ENCODE results near the gene JAKMIP3.

Gene JAKMIP3

DNA sequence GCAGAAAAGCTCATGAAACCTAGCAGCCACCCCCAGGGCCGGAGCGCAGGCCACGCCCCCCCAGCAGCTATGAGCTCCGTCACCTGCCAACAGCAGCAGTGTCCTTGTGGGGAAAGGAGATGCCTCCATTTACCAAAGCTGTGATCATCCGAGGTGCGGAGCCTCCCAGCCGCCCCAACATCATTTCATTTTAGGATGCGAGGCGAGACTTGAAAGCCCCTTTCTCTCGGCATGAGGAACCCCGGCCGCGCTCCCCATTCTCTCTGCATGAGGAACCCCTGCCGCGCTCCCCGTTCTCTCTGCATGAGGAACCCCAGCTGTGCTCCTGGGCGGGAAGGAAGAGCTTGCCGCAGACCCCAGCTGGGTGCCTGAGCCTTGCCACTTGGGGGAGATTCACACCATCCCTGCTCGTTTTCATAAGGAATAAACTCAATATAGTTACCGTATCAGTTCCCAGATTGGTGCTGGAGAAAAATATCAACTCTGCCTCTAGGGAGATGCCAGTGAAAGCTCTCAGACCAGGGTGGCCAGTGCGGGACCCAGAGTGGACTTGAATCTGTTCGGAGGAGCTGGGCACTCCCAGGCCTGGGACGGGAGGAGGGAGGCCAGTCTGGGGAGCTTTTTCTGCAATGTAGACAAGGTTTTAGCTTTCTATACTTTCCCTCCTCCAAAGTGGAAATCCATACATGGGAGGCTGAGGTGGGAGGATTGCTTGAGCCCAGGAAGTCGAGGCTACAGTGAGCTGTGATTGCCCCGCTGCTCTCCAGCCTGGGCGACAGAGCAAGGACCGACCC, 35.0 kb downstream of the JAKMIP3 start:
- DNase-seq = no peak

DNA sequence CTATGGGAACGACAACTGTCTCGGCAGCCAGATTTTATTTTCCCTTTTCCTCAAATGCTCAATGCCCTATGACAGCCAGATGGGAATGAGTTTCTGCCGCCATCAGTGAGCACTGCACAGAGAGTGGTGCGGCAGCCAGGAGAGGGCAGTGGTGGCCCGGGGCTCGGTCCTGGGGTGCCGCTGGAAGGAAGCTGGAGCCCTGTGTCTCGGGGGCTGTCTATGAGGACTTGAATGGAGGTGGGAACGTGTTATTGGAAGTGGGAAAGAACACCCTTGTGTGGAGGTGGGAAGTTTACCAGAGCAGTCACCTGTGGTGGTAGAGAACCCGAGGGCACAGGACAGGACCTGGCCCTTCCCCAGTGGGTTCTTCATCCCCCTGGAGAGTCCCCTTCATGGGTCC, 35.8 kb downstream of the JAKMIP3 start:
- DNase-seq = no peak

DNA sequence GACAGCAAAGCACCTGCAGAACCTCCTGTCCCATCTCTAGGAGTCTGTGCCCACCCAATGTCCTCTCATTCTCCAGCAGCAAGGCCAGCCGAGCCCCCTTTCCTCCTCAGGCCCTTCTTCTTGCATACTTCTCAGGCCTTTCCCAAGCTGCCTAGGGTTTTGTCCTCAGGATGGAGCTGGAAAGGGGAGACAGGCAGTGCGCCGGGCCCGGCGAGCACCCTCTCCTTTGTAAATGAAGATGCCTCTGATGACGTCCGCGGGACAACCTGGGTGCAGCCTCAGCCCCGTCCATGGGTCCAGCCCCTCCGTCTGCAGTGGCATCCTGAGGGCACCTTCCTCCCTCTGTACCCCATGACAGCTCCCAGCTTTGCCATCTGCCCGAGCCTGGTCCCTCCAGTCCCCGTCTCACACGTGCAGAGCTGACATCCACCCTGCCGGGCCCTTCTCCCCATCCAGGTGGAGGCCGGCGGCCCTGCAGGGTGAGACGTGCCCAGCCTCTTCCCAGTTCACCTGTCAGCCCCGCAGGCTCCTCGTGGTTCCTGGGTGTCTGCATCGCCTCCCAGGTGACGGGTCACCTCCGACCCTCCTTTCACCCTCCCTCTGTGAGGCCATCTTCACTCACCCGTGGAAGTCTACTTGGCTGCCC, 36.4 kb downstream of the JAKMIP3 start:
- DNase-seq = no peak

DNA sequence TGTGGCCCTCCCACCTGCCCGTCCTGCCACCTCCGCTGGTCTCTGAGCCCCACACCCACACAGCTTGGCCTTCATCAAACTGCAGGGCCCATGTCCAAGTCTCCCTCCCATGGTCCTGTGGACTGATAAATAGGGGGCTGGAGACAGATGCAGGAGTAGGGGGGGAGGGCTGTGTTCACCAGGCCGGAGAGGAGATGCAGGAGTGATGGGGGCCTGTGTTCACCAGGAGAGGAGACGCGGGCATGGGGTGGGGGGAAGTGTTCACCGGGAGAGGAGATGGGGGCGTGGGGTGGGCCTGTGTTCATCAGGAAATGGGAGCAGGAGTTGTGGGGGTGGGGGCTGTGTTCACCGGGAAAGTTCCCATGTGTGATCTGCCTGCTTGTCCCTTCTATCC, 37.0 kb downstream of the JAKMIP3 start:
- DNase-seq = no peak

DNA sequence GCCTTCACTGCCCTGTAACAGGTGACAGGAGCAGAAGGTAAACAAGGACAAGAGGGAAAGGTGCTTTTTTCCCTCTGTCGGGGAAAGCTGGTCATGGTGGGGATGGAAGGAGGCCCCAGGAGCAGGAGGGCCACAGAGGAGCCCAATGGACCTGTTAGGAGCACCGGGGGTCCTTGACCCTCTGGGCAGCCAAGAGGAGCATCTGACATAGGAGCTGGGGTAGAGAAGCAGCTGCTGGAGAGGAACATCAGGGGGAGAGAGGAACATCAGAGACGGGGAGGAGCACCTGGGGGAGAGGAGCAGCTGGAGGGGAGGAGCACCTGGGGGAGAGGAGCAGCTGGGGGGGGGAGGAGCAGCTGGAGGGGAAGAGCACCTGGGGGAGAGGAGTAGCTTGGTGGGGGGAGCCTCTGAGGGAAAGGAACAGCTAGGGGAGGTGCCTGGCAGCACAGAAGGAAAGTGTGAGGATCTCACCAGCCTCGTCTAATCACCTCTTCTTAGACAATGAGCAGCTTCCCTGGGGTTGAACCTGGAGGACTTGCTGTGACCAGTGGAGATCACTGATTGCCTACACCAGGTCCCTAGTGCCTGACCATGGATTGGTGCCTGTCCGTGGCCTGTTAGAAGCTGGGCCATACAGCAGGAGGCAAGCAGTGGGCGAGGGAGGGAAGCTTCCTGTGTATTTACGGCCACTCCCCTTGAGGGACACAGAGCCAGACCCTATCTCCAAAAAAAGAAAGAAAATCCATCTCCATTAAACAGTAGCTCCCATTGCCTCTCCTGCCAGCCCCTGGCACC, 37.6 kb downstream of the JAKMIP3 start:
- no peak for DNase-seq

DNA sequence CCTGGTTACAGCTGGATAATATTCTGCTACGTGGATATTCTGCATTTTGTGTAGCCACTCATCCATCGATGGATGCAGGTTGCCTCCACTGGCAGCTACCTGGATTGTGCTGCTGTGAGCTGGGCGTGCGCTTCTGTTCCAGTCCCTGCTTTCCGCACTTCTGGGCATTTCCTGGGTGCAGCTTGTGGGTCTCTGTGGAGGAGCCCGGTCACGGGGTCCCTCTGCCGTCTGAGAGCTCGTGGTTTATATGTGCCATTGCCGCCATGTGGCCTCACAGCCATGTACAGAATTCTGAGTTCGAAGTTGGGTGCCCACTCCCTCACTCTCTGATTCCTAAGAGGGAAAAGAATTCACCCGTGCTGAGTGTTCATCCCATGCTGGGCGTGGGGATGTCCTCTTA, 38.3 kb downstream of the JAKMIP3 start:
- no peak for DNase-seq

DNA sequence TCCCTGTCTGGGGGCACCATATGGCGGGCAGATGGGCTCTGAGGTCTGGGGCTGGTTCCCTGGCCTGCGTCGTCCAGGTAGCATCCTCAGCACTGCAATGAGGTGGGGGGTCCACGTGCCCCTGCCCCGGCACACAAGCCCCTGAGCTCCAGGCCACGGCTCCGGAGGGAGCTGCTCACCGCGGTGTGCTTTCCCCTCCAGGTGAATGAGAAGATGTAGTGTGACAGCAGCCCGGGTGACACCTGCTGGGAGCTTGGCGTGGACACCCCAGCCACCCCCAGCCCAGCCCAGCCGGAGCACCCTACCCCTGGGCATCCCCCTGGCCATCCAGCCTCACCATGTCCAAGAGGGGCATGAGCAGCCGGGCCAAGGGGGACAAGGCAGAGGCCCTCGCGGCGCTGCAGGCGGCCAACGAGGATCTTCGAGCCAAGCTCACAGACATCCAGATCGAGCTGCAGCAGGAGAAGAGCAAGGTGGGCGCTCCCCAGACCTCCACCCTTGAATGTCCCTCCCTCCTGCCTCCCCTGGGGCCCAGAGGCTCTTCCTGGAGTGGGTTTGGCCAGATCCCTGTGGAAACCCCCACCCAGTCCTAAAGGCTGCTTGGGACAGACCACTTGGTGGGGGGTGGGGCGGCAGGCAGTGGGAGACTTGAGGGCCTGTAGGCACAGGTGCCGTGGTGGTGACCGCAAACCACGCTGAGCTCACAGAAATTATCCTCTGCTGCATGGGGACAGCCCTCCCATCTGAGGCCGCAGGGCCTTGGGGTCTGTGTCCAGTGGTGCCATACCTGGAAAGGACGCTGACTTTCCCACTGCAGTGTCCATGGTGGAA, 38.9 kb downstream of the JAKMIP3 start:
- no peak for DNase-seq

DNA sequence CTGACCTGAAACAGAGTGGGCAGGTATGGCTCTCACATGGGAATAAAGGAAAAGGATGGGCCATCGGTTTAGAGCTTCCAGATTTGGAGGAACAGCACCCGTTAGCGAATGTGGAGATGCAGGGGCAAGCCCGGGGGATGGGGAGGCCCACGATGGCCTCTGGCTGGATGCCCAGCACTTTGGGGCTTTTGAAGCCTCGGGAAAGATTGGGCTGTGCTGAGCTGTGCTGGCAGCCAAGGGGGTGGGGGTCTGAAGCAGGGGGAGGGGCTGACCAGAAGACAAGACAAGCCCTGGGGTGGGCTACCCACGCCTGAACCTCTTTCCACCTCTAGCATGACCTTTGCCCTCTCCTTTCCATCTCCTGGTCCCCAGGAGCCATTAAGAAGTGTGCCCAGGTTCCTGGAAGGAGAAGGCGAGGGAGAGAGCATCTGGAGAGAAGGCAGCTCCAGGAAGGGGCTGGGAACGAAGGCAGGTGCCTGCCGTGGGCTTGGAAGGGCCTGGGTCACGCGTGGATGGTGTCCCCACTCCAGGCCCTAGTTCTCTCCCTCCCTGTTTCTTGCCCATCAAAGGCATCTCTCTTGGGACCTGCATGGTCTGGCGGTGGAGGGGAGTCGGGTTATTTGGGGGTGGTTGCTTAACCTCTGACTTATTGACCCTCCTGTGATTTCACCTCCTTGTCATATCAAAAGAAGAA, 39.7 kb downstream of the JAKMIP3 start:
- no peak for DNase-seq

DNA sequence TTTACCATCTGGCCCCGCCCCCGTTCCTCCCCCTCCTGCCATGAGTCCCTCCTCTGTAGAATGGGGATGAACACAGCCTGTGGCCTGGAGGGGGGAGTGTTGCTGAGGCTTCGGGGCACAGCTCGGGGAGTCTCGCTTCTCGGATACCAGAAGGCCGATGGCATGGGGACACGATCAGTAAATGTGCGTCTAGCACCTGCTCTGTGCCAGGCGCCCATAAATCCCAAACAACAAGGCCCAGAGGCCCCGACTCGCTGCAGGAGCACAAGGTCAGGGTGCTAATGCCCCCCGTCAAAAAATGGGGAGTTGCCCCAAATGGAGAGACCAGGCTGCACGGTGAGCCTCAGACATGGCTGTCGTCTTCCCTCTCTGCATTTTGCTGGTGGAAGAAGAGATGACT, 40.7 kb downstream of the JAKMIP3 start:
- no peak for DNase-seq

DNA sequence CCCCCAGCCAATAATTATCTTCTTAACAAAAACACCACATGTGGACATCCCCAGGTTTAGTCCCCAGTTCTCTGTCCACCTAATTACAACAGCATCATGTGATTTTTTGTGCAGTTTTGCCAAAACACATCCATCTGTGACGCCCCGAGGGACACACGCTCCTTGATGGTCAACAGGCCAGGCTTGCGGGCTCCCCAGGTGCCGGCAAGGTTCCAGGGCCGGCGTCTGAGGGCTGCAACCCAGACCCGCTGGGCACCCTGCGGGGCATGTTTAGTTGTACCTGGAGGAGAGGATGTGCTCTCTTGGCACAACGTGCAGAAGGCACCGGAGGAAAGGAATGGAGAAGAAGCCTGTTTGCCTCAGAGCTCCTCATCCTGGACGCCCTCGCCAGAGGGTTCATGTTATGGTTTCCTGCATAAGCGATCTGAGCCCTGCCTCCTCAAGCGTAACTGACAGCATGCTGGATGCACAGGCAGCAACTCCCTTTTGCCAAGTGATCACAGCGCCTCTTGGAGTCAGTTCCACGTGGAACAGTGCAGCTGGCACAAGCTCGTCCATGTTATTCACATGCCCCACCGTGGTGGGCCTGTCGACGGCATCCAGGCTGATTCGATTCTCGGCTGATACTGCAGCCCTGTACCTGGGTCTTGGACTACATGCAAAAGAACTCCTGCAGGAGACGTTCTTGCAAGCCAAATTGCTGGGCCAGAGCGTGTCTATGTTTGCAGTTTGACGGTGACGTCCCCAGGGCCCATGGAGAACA, 41.6 kb downstream of the JAKMIP3 start:
- DNase-seq = no peak

DNA sequence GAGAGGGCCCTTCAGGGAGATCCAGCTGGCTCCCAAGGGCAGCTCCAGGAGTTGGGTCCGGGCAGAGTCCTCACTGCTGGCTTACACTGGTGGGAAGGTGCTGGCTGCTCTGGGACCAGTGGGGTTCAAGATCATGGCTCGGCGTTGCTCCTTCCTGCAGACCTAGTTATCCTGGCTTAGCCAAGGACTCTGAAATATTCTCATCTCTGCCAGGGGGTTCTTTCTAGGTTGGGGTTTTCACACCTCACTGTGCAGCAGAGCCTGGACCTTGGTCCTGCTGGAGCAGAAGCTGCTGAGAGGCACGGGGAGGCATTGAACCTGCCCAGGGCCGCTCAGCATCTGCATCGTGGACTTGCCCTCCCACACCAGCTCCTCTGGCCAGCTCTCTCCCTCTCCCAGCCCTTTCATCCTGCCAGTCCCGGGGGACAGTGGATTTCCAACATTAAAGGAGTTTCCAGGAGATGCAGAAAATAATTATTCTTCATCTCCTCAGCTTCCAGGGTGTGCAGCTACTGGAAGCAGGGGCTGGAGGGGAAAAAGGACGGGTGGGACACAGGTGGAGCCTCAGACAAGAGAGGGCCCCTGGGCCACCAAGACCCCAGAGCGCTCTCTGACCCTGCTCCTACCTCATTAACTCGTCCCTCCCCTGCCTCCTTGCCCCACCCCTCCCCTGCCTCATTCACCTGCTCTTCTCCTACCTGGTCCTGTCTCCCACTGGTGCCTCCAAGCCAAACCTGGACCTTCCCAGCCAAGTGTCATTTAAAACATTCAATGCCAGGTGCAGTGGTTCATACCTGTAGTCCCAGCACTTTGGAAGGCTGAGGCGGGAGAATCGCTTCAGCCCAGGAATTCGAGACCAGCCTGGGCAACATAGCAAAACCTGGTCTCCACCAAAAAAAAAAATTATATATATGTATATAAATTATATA, 42.5 kb downstream of the JAKMIP3 start:
- no peak for DNase-seq

DNA sequence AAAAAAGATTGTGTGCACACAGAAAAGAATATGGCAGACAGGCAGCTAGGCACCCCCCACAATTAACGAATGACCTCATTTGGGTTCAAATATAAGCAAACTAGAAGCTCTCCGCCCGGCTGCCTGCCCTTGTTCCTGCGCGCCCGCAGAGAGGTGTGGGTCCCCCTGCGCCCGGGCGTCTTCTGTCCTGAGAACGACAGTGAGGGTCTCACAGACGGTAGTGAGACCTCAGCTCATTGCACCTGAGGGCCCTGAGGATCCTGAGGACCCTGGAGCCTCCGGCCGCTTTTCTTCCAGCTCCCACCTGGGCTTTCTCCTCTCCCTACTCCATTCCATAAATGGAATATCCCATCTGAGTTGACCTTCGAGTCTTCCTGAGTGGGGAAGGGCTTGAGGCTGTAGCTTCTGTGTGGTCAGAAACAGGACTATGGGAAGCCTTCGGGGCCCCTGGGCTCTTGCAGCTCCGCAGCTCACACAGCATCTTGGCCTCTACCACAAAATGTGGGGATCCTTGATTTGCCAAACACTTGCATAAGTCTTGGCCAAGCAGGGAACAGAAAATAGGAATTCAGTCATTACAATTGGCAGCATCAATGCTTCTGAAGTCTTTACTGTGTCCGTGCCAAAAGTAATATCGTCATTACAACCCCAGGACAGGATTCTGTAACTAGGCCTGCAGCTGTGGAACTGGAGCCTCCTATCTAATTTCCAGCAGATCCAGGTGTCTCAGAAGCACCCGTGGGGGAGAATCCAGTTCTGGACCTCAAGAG, 43.8 kb downstream of the JAKMIP3 start:
- DNase-seq = no peak

DNA sequence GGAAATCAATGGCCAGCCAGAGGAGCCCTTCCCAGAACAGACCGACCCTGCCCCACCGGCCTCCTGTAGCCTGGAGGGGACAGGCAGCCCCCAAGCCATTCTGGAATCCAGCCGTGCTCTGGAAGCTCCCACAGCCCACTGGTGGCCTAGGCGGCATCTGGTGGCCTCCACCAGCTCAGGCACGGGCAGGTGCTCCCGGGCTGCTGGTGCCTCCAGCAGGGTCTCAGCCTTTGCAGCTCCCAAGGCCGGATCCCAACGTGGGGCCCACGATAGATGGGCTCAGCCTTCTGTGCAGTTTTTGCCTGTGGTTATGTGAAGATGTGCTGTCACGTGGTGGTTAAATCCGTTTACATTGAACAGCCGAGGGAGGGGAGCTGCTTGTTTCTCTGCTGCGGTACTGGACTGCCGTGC, 44.4 kb downstream of the JAKMIP3 start:
- DNase-seq = no peak

DNA sequence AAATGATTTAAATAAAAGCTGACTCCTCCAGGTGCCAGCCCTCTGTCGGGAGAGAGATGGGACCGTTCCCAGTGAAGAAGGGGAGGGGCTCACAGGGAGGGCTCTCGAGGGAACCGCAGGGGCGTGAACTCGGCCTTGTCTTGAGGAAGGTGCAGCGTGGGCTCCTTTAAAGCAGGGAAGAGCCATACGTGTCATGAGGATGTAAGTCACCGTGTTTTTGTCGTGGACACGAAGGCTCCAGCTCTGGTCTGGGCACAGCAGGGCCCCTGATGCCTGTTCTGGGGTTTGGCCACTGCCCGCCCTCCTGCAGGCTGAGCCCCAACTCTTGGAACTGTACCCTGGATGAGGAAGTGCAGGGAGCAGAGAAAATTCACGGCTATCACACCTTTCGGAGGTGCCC, 45.0 kb downstream of the JAKMIP3 start:
- no peak for DNase-seq

DNA sequence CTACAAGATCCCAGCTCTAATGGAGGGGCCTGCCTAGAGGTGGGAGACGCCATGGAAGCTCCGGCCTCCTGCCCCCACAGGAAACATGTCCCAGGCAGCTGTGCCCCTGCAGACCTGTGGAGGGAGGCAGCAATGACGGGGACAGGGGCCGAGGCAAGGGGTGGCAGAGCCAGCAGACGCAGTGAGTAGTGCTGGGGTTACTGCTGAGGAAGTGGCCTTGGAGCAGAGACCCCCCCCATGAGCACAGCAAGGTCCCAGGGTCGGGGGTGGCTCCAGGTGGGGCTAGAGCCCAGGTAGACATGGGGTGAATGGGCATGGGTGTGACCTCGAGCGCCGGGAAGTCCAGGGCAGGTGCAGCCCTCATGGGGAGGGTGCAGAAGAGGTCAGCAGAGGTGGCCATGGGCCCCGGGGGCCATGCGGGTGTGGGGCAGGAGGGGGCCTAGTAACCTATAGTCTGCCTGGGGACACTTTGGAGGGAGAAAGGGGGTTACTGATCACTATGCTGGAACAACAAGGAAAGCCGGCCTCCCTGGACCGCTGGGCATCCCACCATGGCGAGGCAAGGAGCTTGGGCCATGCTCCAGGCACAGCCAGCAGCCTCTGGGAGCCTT, 45.5 kb downstream of the JAKMIP3 start:
- DNase-seq = no peak

DNA sequence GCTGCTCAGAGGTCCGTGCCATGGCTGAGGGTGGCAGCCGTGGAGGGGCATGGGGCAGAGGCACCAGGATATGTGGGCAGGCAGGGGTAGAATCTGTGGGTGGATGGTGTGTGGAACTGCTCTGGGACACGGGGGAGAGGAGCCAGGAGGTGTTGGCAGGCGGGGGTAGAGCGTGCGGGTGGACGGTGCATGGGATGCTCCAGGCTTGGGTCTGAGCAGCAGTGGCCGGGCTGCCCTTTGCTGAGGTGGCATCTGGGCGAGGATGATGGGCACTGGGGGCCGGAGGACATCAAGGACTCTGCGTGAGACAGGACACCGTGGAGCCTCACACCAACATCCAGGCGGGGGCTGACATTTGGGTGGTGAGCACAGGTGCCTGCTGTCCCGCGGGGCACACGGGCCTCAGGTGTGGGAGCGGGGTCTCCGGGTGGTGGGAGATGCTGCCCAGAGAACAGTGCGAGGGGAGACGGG, 46.2 kb downstream of the JAKMIP3 start:
- DNase-seq = no peak

DNA sequence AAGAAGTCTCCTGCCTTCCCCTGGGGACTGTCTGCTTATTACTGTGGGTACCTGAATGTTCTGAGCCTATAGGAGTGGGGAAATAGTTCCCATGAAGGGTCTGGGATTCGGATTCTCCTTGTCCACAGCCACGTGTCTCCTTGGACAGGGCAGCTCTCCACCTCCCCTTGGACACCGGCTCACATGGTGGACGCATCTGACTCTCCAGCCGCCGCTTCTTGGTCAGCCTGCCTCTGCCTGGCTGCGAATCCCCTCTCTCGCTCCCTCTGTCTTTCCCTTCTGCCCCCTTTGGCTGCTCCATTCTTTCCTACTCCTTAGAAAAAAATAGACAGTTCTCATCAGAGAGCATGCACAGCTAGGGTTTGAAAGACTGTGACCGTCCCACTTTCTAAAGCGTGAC, 46.9 kb downstream of the JAKMIP3 start:
- DNase-seq = no peak

DNA sequence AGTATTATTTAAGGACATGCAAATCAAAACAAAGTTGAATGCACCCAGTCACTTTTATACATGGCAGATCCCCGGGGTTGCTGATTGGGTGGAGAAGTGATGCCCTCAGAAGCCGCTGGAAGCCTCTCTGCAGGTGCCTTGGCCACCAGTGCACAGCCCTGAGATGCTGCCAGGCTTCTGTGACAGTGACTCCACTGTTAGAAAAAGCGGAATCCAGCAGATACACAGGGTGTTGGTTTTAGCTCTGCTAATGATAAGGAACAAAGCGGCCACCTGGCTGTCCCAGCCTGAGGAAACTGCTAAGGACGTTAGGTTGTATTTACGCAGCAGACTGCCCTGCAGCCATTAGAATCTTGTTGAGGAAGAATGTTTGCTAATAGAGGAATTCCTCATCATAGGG, 47.5 kb downstream of the JAKMIP3 start:
- DNase-seq = no peak

DNA sequence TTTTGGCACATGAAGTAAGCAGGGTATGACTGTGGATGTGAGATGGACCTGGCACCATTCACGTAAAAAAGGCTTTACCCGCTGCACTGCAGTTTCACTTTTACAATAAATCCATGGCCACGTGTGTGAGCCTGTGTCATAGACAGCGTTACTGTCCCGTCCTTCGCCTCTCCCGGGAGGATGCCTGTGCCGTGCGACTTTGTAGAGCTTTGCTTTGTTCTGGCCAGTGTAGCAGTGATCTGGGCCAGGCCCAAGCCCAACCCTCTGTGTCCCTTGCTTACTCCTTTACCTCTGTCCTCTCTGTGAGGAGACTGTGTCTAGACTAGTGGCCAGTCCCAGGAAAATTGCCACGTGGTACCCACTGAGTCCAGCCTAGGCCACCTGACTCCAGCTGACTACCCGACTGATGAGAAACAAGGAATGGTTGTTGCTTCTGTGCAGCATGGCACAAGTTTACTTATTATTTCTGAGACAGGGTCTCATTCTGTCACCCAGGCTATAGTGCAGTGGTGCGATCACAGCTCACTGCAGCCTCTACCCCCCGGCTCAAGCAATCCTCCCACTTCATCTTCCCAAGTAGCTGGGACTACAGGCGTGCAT, 48.1 kb downstream of the JAKMIP3 start:
- no peak for DNase-seq
